Omental fat pad (tissue), 4 donors: Measurements from ENCODE around the gene AHRR. TPM values are rescaled to one million over a fixed set of nuclear protein-coding genes. Genes with fewer than 3 reads are reported as not detected.
"Not testable (repeated sequence)": the region's sequence is repeated elsewhere in the genome, so short reads cannot be mapped to it uniquely, and the experiment has no call there.

Source experiments
- ATAC-seq: fragments of 150-250 bp; one replicate; pipeline ENCODE4 v1.9.1; 2016; ENCODE audit warnings: mild to moderate bottlenecking, moderate library complexity; ENCODE audit not compliant: low FRiP score
- DNase-seq: peaks from one replicate; pipeline ENCODE4 v3.0.0-alpha.2; 2019; ENCODE audit warnings: low spot score
- CTCF ChIP-seq, 3 donors: fragments of 450-650 bp; IDR thresholded peaks; one replicate each; pipeline ENCODE4 v1.5.1; 2016 to 2017; ENCODE audit warnings: antibody characterized with exemption in 3 of 3, mild to moderate bottlenecking in 3 of 3, moderate library complexity in 2 of 3
- total RNA-seq, 4 donors: library from RNA; depleted of rRNA; stranded (reverse); fragments of >200 nt; gene quantifications; one replicate each; pipeline ENCODE4 v1.1.0, GENCODE V29; 2016

AHRR gene
- total RNA-seq, 4 donors from 2014 or later: 0.25 to 2.2 (median 1.6) TPM

- DNase-seq (no peak), ATAC-seq (no peak)
- no peak for TF ChIP-seq CTCF (IDR thresholded peaks at IDR 0.05)
Measured at GRCh38 chr5:364497-364896, 43.0 kb downstream of the AHRR start.

- ATAC-seq (no peak), DNase-seq (no peak)
- no peak for TF ChIP-seq CTCF (IDR thresholded peaks at IDR 0.05)
Measured at GRCh38 chr5:366541-367357, 45.2 kb downstream of the AHRR start.

- TF ChIP-seq CTCF (IDR thresholded peaks at IDR 0.05): no peak
- DNase-seq: no peak
Measured at GRCh38 chr5:367358-368130, 46.0 kb downstream of the AHRR start.

GRCh38 chr5:368183-369084, 46.9 kb downstream of the AHRR start:
- ATAC-seq: no peak

More at GRCh38 chr5:367358-368130, 46.0 kb downstream of the AHRR start:
- no peak for ATAC-seq

GRCh38 chr5:369151-369868, 47.8 kb downstream of the AHRR start:
- ATAC-seq (no peak), DNase-seq (no peak)
- TF ChIP-seq CTCF (IDR thresholded peaks at IDR 0.05): no peak

More at GRCh38 chr5:368183-369084, 46.9 kb downstream of the AHRR start:
- TF ChIP-seq CTCF (IDR thresholded peaks at IDR 0.05): no peak
- no peak for DNase-seq

GRCh38 chr5:369869-370236, 48.3 kb downstream of the AHRR start:
- ATAC-seq, DNase-seq: not testable (repeated sequence)
